Liver (tissue), 9 donors: ENCODE measurements around the gene AKNAD1. TPM values are rescaled to one million over a fixed set of nuclear protein-coding genes. Genes with fewer than 3 reads are reported as not detected.

Experiments
- DNase-seq: peaks from one replicate; pipeline ENCODE4 v3.0.0-alpha.2; 2017; ENCODE audit warnings: low spot score
- H3K27ac ChIP-seq, 2 donors: one replicate each; pipeline ENCODE4 v1.7.0; 2013; ENCODE audit warnings: inconsistent platforms in 2 of 2, low read length in 2 of 2, control low read depth in 1 of 2, low read depth in 1 of 2, mild to moderate bottlenecking in 1 of 2
- H3K27me3 ChIP-seq, 4 donors: one replicate each; pipeline versions ENCODE4 v1.6.1 to v1.7.0; 2013; ENCODE audit warnings: low read length in 3 of 4, inconsistent platforms in 1 of 4, mild to moderate bottlenecking in 1 of 4, moderate library complexity in 1 of 4; ENCODE audit not compliant: control insufficient read depth in 4 of 4, insufficient read depth in 4 of 4
- H3K36me3 ChIP-seq, 4 donors: one replicate each; pipeline versions ENCODE4 v1.6.1 to v1.7.0; 2013; ENCODE audit warnings: low read length in 3 of 4, mild to moderate bottlenecking in 3 of 4, low read depth in 1 of 4, moderate library complexity in 1 of 4; ENCODE audit not compliant: control insufficient read depth in 4 of 4, insufficient read depth in 3 of 4
- H3K4me1 ChIP-seq, 4 donors: one replicate each; pipeline versions ENCODE4 v1.6.1 to v1.7.0; 2013; ENCODE audit warnings: low read length in 3 of 4, mild to moderate bottlenecking in 3 of 4, moderate library complexity in 1 of 4; ENCODE audit not compliant: control insufficient read depth in 4 of 4, insufficient read depth in 4 of 4
- H3K4me3 ChIP-seq, 3 donors: one replicate each; pipeline versions ENCODE4 v1.6.1 to v1.7.0; 2013; ENCODE audit warnings: low read length in 3 of 3, control low read depth in 1 of 3, low read depth in 1 of 3, mild to moderate bottlenecking in 1 of 3
- H3K9ac ChIP-seq, 2 donors: one replicate each; pipeline ENCODE4 v1.7.0; 2013; ENCODE audit warnings: low read length in 2 of 2, mild to moderate bottlenecking in 2 of 2, moderate library complexity in 2 of 2, control low read depth in 1 of 2, low read depth in 1 of 2
- H3K9me3 ChIP-seq, 4 donors: one replicate each; pipeline versions ENCODE4 v1.6.1 to v1.7.0; 2013; ENCODE audit warnings: low read length in 3 of 4; ENCODE audit not compliant: control insufficient read depth in 4 of 4
- ATF3 ChIP-seq: IDR thresholded peaks from 2 replicates; pipeline ENCODE4 v1.6.1; 2016; ENCODE audit warnings: antibody characterized with exemption
- EGR1 ChIP-seq, 2 donors: IDR thresholded peaks; 2 replicates each; pipeline ENCODE4 v1.6.1; 2016 to 2018; ENCODE audit warnings: antibody characterized with exemption in 2 of 2, low read depth in 2 of 2
- HNF4A ChIP-seq, 2 donors: conservative IDR thresholded peaks; 2 replicates each; pipeline ENCODE4 v1.6.1; 2016; ENCODE audit warnings: antibody characterized with exemption in 2 of 2, mild to moderate bottlenecking in 2 of 2
- HNF4G ChIP-seq: IDR thresholded peaks from 2 replicates; pipeline ENCODE4 v1.6.1; 2016; ENCODE audit warnings: antibody characterized with exemption
- JUND ChIP-seq, 2 donors: IDR thresholded peaks; 2 replicates each; pipeline ENCODE4 v1.6.1; 2016; ENCODE audit warnings: antibody characterized with exemption in 2 of 2
- NR2F2 ChIP-seq: IDR thresholded peaks from 2 replicates; pipeline ENCODE4 v1.6.1; 2016; ENCODE audit warnings: antibody characterized with exemption
- RAD21 ChIP-seq, 2 donors: IDR thresholded peaks; 2 replicates each; pipeline ENCODE4 v1.6.1; 2016; ENCODE audit warnings: antibody characterized with exemption in 2 of 2, mild to moderate bottlenecking in 2 of 2
- RXRA ChIP-seq, 2 donors: IDR thresholded peaks; 2 replicates each; pipeline ENCODE4 v1.6.1; 2017 to 2018; ENCODE audit warnings: antibody characterized with exemption in 2 of 2, mild to moderate bottlenecking in 1 of 2
- SP1 ChIP-seq: IDR thresholded peaks from 2 replicates; pipeline ENCODE4 v1.6.1; 2018; ENCODE audit warnings: antibody characterized with exemption, mild to moderate bottlenecking
- WGBS: extraction: QIAGEN DNeasy Blood & Tissue Kit; methylation state at CpG from one replicate; pipeline ENCODE4 v1.1.7; 2013; 5-methylcytosine and 5-hydroxymethylcytosine counted together
- polyA plus RNA-seq, 2 donors: library from polyadenylated mRNA; stranded (reverse) in 1 of 2; unstranded in 1 of 2; fragments of 200-250 nt in 1 of 2; fragments of >200 nt in 1 of 2; fragmentation: Nextera tagmentation in 1 of 2; extraction: Ambion mirVana in 1 of 2; gene quantifications; one replicate each; pipeline versions ENCODE4 v1.2.1 to v1.2.3, GENCODE V29; 2013 to 2015
- total RNA-seq, 2 donors: library from RNA; depleted of rRNA; stranded (reverse); fragments of >200 nt; gene quantifications; one replicate each; pipeline ENCODE4 v1.2.3, GENCODE V29; 2014
- TF ChIP-seq, protein P1 (sequence below): IDR thresholded peaks from 2 replicates; pipeline ENCODE4 v1.6.1; 2016; ENCODE audit warnings: antibody characterized with exemption, mild to moderate bottlenecking
- TF ChIP-seq, protein P2 (sequence below): fragments of 150-350 bp; IDR thresholded peaks from 2 replicates; pipeline ENCODE4 v1.5.1; 2017; ENCODE audit warnings: improper control_type of control experiment, low read depth, low read length; ENCODE audit not compliant: missing input control
- donor health status: healthy.
- donor health status: healthy.
- donor health status: healthy.
- donor health status: healthy.
- donor health status: healthy.

AKNAD1 gene
- total and polyA plus RNA-seq, 4 donors = not detected

DNA sequence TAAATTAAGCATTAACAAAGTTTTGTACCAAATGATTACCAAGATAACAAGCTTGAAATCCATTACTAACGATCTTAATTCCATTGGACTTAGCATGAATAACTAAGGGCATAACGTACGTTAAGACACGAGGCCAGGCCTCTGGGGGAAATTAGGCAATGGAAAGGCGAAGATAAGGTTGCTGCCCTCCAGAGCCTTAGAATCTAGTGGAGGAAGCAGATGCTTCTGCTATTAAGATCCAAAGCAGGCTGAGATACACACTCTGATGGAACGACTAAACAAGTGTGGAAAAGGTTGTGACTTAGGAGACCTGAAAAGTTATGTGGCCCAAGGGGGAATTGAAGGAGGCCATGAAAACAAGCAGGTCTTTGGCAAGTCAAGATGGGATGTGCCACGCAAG is 6.0 kb downstream of the AKNAD1 start:
- Histone ChIP-seq H3K9me3 (no peaks in the 10 kb centered on the region), H3K36me3 (no peaks in the 10 kb centered on the region), H3K4me3 (no peak overlapping the region), H3K27ac (no peak overlapping the region), H3K9ac (no peak overlapping the region), H3K4me1 (no peaks in the 10 kb centered on the region), H3K27me3 (no peaks in the 10 kb centered on the region)
- no peak for DNase-seq
- WGBS = 86% methylated on average over 7 of the region's 7 CpGs
- no peak for TF ChIP-seq RXRA (IDR thresholded peaks at IDR 0.05)

DNA sequence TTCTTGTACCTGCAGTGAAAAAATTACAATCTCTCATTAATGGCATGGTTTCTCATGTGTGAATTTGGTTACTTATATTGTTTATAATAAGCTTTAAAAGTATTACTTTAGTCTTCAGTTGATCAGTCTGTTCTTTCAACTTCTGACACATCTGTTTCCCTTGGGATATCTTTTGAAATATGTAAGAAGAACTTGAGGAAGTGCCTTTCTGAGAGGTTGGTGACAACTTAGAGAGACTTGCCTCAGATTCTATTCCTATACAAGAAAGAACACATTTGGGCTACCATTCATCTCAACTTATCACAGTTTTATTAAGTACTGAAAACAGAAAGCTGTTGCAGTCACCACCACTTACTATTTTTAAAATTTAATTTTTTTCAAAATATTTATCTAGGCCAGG is 8.1 kb downstream of the AKNAD1 start:
- Histone ChIP-seq H3K36me3 (no peaks in the 10 kb centered on the region), H3K4me1 (no peaks in the 10 kb centered on the region), H3K27me3 (no peaks in the 10 kb centered on the region), H3K9me3 (no peaks in the 10 kb centered on the region), H3K4me3 (no peak overlapping the region), H3K27ac (no peak overlapping the region), H3K9ac (no peak overlapping the region)
- TF ChIP-seq HNF4G (no peak), RAD21 (IDR thresholded peaks at IDR 0.05) (no peak), ATF3 (no peak), HNF4A (conservative IDR thresholded peaks at IDR 0.05) (no peak), JUND (IDR thresholded peaks at IDR 0.05) (no peak), NR2F2 (no peak), SP1 (no peak), EGR1 (IDR thresholded peaks at IDR 0.05; ENCODE audit: low read depth in 2 of 2) (no peak)
- TF ChIP-seq, protein P1, sequence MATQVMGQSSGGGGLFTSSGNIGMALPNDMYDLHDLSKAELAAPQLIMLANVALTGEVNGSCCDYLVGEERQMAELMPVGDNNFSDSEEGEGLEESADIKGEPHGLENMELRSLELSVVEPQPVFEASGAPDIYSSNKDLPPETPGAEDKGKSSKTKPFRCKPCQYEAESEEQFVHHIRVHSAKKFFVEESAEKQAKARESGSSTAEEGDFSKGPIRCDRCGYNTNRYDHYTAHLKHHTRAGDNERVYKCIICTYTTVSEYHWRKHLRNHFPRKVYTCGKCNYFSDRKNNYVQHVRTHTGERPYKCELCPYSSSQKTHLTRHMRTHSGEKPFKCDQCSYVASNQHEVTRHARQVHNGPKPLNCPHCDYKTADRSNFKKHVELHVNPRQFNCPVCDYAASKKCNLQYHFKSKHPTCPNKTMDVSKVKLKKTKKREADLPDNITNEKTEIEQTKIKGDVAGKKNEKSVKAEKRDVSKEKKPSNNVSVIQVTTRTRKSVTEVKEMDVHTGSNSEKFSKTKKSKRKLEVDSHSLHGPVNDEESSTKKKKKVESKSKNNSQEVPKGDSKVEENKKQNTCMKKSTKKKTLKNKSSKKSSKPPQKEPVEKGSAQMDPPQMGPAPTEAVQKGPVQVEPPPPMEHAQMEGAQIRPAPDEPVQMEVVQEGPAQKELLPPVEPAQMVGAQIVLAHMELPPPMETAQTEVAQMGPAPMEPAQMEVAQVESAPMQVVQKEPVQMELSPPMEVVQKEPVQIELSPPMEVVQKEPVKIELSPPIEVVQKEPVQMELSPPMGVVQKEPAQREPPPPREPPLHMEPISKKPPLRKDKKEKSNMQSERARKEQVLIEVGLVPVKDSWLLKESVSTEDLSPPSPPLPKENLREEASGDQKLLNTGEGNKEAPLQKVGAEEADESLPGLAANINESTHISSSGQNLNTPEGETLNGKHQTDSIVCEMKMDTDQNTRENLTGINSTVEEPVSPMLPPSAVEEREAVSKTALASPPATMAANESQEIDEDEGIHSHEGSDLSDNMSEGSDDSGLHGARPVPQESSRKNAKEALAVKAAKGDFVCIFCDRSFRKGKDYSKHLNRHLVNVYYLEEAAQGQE = no peak
- TF ChIP-seq, protein P2, sequence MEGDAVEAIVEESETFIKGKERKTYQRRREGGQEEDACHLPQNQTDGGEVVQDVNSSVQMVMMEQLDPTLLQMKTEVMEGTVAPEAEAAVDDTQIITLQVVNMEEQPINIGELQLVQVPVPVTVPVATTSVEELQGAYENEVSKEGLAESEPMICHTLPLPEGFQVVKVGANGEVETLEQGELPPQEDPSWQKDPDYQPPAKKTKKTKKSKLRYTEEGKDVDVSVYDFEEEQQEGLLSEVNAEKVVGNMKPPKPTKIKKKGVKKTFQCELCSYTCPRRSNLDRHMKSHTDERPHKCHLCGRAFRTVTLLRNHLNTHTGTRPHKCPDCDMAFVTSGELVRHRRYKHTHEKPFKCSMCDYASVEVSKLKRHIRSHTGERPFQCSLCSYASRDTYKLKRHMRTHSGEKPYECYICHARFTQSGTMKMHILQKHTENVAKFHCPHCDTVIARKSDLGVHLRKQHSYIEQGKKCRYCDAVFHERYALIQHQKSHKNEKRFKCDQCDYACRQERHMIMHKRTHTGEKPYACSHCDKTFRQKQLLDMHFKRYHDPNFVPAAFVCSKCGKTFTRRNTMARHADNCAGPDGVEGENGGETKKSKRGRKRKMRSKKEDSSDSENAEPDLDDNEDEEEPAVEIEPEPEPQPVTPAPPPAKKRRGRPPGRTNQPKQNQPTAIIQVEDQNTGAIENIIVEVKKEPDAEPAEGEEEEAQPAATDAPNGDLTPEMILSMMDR = no peak
- no peak for DNase-seq

DNA sequence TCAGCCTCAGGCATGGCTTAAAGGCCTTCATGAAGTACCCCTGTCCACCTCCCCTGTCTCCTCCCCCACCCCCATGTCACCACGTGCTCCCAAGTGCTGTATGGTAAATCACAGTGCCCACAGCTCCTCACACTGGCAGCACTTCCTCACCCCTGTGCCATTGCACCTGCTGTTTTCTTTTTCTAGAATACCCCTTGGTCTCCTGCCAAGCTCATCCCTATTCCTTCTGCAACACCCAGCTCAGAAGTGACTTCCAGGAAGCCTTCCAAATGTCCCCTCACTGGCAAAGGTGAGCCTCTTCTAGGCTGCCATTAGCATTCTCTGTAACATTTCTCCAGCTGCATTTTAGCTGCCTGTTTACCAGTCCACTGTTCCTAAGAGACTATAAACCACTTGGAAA is 9.4 kb downstream of the AKNAD1 start:
- H3K9ac ChIP-seq = no peak overlapping the region
- TF ChIP-seq NR2F2 (no peak), HNF4A (conservative IDR thresholded peaks at IDR 0.05) (no peak)
- H3K27ac ChIP-seq = no peak overlapping the region
- WGBS = 86% methylated on average over 1 of the region's 1 CpG
- no peaks in the 10 kb centered on the region for H3K4me1 ChIP-seq
- DNase-seq = no peak
- no peaks in the 10 kb centered on the region for H3K27me3 ChIP-seq
- H3K36me3 ChIP-seq = no peaks in the 10 kb centered on the region
- H3K4me3 ChIP-seq = no peak overlapping the region
- H3K9me3 ChIP-seq = no peaks in the 10 kb centered on the region
